Muscle layer of duodenum (tissue), 2 donors: Measurements from ENCODE around the gene RABL6.

ENCODE experiments used
- H3K27ac ChIP-seq: one replicate; pipeline ENCODE4 v1.7.0; 2013; ENCODE audit warnings: mild to moderate bottlenecking, low read length
- H3K27me3 ChIP-seq: one replicate; pipeline ENCODE4 v1.7.0; 2013; ENCODE audit warnings: low read depth, mild to moderate bottlenecking, control low read depth, low read length
- H3K36me3 ChIP-seq, 2 donors: one replicate each; pipeline ENCODE4 v1.7.0; 2013; ENCODE audit warnings: low read length in 2 of 2, control low read depth in 1 of 2, mild to moderate bottlenecking in 1 of 2; ENCODE audit not compliant: insufficient read depth in 2 of 2, control insufficient read depth in 1 of 2
- H3K4me1 ChIP-seq, 2 donors: one replicate each; pipeline ENCODE4 v1.7.0; 2013; ENCODE audit warnings: low read length in 2 of 2, mild to moderate bottlenecking in 2 of 2, control low read depth in 1 of 2, moderate library complexity in 1 of 2; ENCODE audit not compliant: insufficient read depth in 2 of 2, control insufficient read depth in 1 of 2
- H3K4me3 ChIP-seq, 2 donors: one replicate each; pipeline ENCODE4 v1.7.0; 2013; ENCODE audit warnings: low read length in 2 of 2, low read depth in 1 of 2, mild to moderate bottlenecking in 1 of 2
- H3K9me3 ChIP-seq, 2 donors: one replicate each; pipeline ENCODE4 v1.7.0; 2013; ENCODE audit warnings: low read length in 2 of 2, control low read depth in 1 of 2, mild to moderate bottlenecking in 1 of 2; ENCODE audit not compliant: control insufficient read depth in 1 of 2
- donor health status: healthy.

RABL6 gene

DNA sequence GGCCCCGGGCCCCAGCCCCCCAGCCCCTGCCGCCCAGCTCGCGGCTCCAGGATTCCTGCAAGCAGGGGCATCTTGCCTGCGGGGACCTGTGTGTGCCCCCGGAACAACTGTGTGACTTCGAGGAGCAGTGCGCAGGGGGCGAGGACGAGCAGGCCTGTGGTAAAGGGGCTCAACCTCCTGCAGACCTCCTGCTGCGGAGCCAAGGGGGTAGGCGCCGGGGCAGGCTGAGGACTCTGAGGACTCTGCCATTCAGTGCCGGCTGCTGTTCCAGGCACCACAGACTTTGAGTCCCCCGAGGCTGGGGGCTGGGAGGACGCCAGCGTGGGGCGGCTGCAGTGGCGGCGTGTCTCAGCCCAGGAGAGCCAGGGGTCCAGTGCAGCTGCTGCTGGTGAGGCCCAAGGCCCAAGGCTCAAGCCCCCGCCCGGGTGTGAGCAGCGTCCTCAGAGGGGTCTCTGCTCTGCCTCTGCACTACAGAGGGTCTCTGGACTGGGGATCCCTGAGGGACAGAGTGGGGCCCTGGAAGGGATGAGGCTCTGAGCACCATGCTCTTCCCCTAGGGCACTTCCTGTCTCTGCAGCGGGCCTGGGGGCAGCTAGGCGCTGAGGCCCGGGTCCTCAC lies 47.8 kb downstream of the RABL6 start:
- Histone ChIP-seq H3K4me3 (no peak overlapping the region), H3K36me3 (peaks cover 0 to 9% of the 10 kb centered on the region in 2 donors), H3K27me3 (no peaks in the 10 kb centered on the region), H3K4me1 (peaks cover 0 to 15% of the 10 kb centered on the region in 2 donors), H3K9me3 (no peaks in the 10 kb centered on the region), H3K27ac (no peak overlapping the region)

DNA sequence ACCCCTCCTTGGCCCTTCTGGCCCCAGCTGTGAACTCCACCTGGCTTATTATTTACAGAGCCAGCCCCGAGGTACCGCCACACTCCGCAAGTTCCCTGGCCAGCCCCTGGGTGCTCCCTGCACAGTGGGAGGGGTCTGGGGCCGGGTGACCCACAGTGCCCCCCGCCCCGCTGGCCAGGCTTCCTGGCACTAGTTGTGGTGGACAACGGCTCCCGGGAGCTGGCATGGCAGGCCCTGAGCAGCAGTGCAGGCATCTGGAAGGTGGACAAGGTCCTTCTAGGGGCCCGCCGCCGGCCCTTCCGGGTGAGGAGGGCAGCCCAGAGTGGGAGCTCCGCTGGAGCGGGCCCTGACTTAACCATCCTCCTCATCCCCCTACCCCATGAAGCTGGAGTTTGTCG lies 48.3 kb downstream of the RABL6 start:
- H3K9me3 ChIP-seq = no peaks in the 10 kb centered on the region
- H3K27me3 ChIP-seq = no peaks in the 10 kb centered on the region
- H3K36me3 ChIP-seq = peaks cover 0 to 9% of the 10 kb centered on the region in 2 donors
- peaks cover 0 to 10% of the 10 kb centered on the region in 2 donors for H3K4me1 ChIP-seq
- H3K27ac ChIP-seq = no peak overlapping the region
- H3K4me3 ChIP-seq = no peak overlapping the region

GRCh38 chr9:136856541-136857141 lies 48.9 kb downstream of the RABL6 start:
- no peaks in the 10 kb centered on the region for H3K27me3 ChIP-seq
- peaks cover 0 to 10% of the 10 kb centered on the region in 2 donors for H3K36me3 ChIP-seq
- no peaks in the 10 kb centered on the region for H3K9me3 ChIP-seq
- no peak overlapping the region for H3K27ac ChIP-seq
- H3K4me3 ChIP-seq = no peak overlapping the region
- H3K4me1 ChIP-seq = peaks cover 0 to 8% of the 10 kb centered on the region in 2 donors

DNA sequence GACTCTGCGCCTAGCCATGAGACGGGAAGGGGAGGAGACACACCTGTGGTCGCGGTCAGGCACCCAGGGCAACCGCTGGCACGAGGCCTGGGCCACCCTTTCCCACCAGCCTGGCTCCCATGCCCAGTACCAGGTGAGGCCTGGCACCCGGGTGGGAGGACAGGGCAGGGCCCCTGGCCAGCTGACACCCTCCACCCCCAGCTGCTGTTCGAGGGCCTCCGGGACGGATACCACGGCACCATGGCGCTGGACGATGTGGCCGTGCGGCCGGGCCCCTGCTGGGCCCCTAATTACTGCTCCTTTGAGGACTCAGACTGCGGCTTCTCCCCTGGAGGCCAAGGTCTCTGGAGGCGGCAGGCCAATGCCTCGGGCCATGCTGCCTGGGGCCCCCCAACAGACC lies 49.4 kb downstream of the RABL6 start:
- no peak overlapping the region for H3K27ac ChIP-seq
- peaks cover 0 to 15% of the 10 kb centered on the region in 2 donors for H3K36me3 ChIP-seq
- no peak overlapping the region for H3K4me3 ChIP-seq
- H3K9me3 ChIP-seq = no peaks in the 10 kb centered on the region
- H3K4me1 ChIP-seq = peaks cover 0 to 8% of the 10 kb centered on the region in 2 donors
- H3K27me3 ChIP-seq = no peaks in the 10 kb centered on the region

DNA sequence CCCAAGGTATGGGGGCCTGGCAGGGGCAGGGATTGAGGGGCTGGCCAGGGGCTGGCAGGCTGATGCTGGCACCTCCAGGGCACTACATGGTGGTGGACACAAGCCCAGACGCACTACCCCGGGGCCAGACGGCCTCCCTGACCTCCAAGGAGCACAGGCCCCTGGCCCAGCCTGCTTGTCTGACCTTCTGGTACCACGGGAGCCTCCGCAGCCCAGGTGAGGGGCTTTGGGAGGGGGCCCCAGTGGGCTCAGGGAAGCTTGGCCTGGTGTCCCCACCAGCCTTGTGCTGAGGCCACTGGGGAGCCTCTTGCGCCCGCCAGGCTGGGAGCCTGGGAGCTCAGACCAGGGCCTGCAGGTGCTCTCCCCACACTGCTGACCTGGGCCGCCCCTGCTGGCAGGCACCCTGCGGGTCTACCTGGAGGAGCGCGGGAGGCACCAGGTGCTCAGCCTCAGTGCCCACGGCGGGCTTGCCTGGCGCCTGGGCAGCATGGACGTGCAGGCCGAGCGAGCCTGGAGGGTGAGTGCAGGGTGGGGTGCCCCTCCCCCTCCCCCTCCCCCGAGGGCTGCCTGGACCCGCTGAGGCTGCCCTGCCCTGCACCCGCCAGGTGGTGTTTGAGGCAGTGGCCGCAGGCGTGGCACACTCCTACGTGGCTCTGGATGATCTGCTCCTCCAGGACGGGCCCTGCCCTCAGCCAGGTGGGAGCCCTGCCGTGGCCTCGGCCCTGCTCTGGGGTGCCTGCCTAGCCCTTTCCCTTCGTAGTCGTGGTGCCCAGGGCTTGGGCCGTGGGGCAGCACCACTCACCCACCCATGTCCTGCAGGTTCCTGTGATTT lies 50.0 kb downstream of the RABL6 start:
- Histone ChIP-seq H3K27ac (peak overlapping the region; percentile 8), H3K4me3 (no peak overlapping the region), H3K27me3 (no peaks in the 10 kb centered on the region), H3K9me3 (no peaks in the 10 kb centered on the region), H3K36me3 (peaks cover 6 to 21% of the 10 kb centered on the region in 2 donors), H3K4me1 (peaks cover 0 to 8% of the 10 kb centered on the region in 2 donors)

DNA sequence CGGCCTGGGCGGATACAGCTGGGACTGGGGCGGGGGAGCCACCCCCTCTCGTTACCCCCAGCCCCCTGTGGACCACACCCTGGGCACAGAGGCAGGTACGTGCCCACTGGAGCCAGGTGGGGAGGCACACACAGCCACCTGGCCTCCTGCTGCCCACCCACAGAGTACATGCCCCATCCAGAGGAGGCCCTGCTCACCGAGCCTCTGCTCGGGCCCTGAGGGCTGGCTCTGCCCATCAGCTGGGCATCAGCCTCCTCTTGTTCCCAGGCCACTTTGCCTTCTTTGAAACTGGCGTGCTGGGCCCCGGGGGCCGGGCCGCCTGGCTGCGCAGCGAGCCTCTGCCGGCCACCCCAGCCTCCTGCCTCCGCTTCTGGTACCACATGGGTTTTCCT lies 50.7 kb downstream of the RABL6 start:
- Histone ChIP-seq H3K4me3 (no peak overlapping the region), H3K4me1 (peaks cover 0 to 8% of the 10 kb centered on the region in 2 donors), H3K27ac (peak overlapping the region; percentile 8)

GRCh38 chr9:136858844-136859757 lies 51.4 kb downstream of the RABL6 start:
- H3K4me1 ChIP-seq = peaks cover 0 to 11% of the 10 kb centered on the region in 2 donors
- H3K9me3 ChIP-seq = no peaks in the 10 kb centered on the region
- H3K27me3 ChIP-seq = no peaks in the 10 kb centered on the region
- no peak overlapping the region for H3K4me3 ChIP-seq
- peaks cover 16 to 34% of the 10 kb centered on the region in 2 donors for H3K36me3 ChIP-seq
- H3K27ac ChIP-seq = peak overlapping the region; percentile 45

More for the DNA sequence above, 50.7 kb downstream of the RABL6 start:
- peaks cover 12 to 28% of the 10 kb centered on the region in 2 donors for H3K36me3 ChIP-seq
- no peaks in the 10 kb centered on the region for H3K27me3 ChIP-seq
- H3K9me3 ChIP-seq = no peaks in the 10 kb centered on the region

GRCh38 chr9:136860529-136860928 lies 52.8 kb downstream of the RABL6 start:
- H3K27ac ChIP-seq = no peak overlapping the region
- no peaks in the 10 kb centered on the region for H3K27me3 ChIP-seq
- peaks cover 8 to 22% of the 10 kb centered on the region in 2 donors for H3K4me1 ChIP-seq
- H3K4me3 ChIP-seq = no peak overlapping the region
- peaks cover 16 to 36% of the 10 kb centered on the region in 2 donors for H3K36me3 ChIP-seq
- H3K9me3 ChIP-seq = no peaks in the 10 kb centered on the region

DNA sequence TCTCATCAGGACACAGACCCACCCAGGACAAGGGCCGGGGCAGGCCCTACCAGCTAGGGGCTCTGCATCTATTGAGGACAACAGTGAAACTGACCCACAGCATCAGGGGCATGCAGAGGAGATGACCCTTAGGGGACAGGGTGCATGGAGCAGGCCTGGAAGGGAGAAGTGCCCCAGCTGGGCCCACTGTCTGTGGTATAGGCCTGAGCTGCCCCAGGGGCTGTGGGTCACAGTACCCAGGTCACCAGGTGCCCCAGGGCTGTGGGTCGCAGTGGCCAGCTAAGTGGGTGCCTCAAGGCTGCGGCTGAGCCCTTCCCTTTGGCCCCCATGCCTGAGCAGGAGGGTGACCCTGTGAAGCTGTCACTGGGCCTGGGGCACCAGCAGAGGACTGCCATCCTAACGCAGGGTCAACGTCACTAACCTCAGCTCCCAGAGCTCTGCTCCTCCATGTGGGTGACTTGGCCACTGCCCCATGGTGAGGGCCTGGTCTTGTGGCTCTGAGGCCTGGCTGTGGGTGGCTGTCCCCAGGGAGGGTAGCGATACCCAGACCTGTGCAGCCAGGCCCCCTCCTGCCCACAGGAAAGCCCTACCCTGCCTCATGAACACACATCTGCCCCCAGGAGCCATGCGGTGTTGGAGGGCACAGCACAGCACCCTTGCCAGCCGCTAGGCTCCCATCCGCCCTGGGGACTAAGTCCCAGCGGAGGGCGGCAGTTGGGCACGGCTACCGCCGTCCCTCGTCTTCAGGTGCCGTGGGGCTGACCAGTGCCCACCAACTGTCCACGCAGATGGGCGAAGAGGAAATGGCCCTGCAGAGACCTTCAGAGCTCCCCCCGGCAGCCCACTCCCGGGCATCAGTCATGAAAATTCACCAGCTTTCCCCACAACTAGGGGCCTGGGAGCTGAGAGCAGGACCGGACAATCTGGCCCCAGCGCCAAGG lies 53.5 kb downstream of the RABL6 start:
- Histone ChIP-seq H3K27me3 (no peaks in the 10 kb centered on the region), H3K4me3 (no peak overlapping the region), H3K9me3 (no peaks in the 10 kb centered on the region), H3K27ac (no peak overlapping the region), H3K4me1 (peaks cover 8 to 22% of the 10 kb centered on the region in 2 donors), H3K36me3 (peaks cover 16 to 36% of the 10 kb centered on the region in 2 donors)

GRCh38 chr9:136861874-136862457 lies 54.2 kb downstream of the RABL6 start:
- Histone ChIP-seq H3K27me3 (no peaks in the 10 kb centered on the region), H3K36me3 (peaks cover 16 to 36% of the 10 kb centered on the region in 2 donors), H3K4me1 (peaks cover 8 to 22% of the 10 kb centered on the region in 2 donors)

More at GRCh38 chr9:136861874-136862457, 54.2 kb downstream of the RABL6 start:
- no peaks in the 10 kb centered on the region for H3K9me3 ChIP-seq
- H3K4me3 ChIP-seq = no peak overlapping the region
- H3K27ac ChIP-seq = no peak overlapping the region
